C4-2B (cell line): ENCODE measurements around the gene METTL15.

Experiments used
- ZFX ChIP-seq: fragments of 450-650 bp; IDR thresholded peaks from 2 replicates; pipeline ENCODE4 v1.6.1; 2017
- TF ChIP-seq, protein P1 (sequence below): fragments of 450-650 bp; conservative IDR thresholded peaks from 2 replicates; pipeline ENCODE4 v1.5.1; 2017; ENCODE audit warnings: mild to moderate bottlenecking

DNA sequence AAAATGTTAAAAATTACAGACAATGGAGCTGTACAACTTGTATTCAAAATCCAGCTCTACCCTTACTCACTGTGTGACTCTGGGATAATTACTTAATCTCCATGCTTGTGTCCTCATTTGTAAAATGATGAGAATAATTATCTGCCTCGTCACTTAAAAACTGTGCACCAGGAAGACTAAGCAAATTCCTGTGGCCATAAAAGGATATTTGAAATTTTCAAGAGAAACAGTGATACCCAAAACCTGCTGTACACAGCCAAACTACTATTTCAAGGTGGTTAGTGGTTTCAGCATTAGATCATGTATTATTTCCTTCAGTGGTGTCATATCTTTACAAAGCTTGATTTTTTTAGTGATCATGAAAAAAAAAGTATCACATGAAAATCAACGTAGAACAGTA is 136.9 kb downstream of the METTL15 start:
- TF ChIP-seq, protein P1, sequence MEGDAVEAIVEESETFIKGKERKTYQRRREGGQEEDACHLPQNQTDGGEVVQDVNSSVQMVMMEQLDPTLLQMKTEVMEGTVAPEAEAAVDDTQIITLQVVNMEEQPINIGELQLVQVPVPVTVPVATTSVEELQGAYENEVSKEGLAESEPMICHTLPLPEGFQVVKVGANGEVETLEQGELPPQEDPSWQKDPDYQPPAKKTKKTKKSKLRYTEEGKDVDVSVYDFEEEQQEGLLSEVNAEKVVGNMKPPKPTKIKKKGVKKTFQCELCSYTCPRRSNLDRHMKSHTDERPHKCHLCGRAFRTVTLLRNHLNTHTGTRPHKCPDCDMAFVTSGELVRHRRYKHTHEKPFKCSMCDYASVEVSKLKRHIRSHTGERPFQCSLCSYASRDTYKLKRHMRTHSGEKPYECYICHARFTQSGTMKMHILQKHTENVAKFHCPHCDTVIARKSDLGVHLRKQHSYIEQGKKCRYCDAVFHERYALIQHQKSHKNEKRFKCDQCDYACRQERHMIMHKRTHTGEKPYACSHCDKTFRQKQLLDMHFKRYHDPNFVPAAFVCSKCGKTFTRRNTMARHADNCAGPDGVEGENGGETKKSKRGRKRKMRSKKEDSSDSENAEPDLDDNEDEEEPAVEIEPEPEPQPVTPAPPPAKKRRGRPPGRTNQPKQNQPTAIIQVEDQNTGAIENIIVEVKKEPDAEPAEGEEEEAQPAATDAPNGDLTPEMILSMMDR = no peak
- TF ChIP-seq ZFX = no peak
